HG02571 (cell line): ENCODE measurements around the gene ATP5F1E.
"Not testable (repeated sequence)": the region's sequence is repeated elsewhere in the genome, so short reads cannot be mapped to it uniquely, and the experiment has no call there.

Experiments used
- ATAC-seq: cut with Tn5 transposase; IDR thresholded peaks from one replicate; pipeline ENCODE4 v1.9.1; 2021; ENCODE audit warnings: mild to moderate bottlenecking, moderate library complexity; ENCODE audit not compliant: unreplicated experiment

Gene ATP5F1E

GRCh38 chr20:58992911-58993310 lies 39.2 kb downstream of the ATP5F1E start:
- no peak for ATAC-seq

GRCh38 chr20:58991715-58992114 lies 40.4 kb downstream of the ATP5F1E start:
- no peak for ATAC-seq

GRCh38 chr20:58990651-58991445 lies 41.3 kb downstream of the ATP5F1E start:
- no peak for ATAC-seq

- no peak for ATAC-seq
These were observed 42.9 kb downstream of the ATP5F1E start for GRCh38 chr20:58989196-58989595.

- ATAC-seq: no peak
These were observed 43.6 kb downstream of the ATP5F1E start for GRCh38 chr20:58988565-58988882.

- no peak for ATAC-seq
These were observed 44.2 kb downstream of the ATP5F1E start for GRCh38 chr20:58987790-58988564.

- ATAC-seq: no peak
These were observed 45.1 kb downstream of the ATP5F1E start for GRCh38 chr20:58986968-58987517.

- no peak for ATAC-seq
These were observed 45.7 kb downstream of the ATP5F1E start for GRCh38 chr20:58986286-58986967.

GRCh38 chr20:58985656-58986055 lies 46.5 kb downstream of the ATP5F1E start:
- ATAC-seq: no peak

- no peak for ATAC-seq
These were observed 47.4 kb downstream of the ATP5F1E start for GRCh38 chr20:58984691-58985090.

GRCh38 chr20:58983115-58983468 lies 49.0 kb downstream of the ATP5F1E start:
- ATAC-seq: not testable (repeated sequence)

- no peak for ATAC-seq
These were observed 49.6 kb downstream of the ATP5F1E start for GRCh38 chr20:58982406-58983114.

GRCh38 chr20:58981628-58982364 lies 50.3 kb downstream of the ATP5F1E start:
- ATAC-seq: no peak

- ATAC-seq: peak; percentile 66
These were observed 51.2 kb downstream of the ATP5F1E start, which contains the start of gene NELFCD for GRCh38 chr20:58980711-58981627. Gene NELFCD (plus strand): TSS chr20:58981256. CDS start chr20:58981310, 54 bp downstream.

GRCh38 chr20:58978351-58979190 lies 53.6 kb downstream of the ATP5F1E start:
- no peak for ATAC-seq

GRCh38 chr20:58976061-58976730 lies 55.9 kb downstream of the ATP5F1E start:
- no peak for ATAC-seq
